ENCODE measurements around the gene EPM2AIP1. TPM values are rescaled to one million over a fixed set of nuclear protein-coding genes. Genes with fewer than 3 reads are reported as not detected.

The EPM2AIP1 gene
- total RNA-seq, 1 experiment from 2014 or later: 7.3 TPM

GRCh38 chr3:36981006-36981405 is 11.9 kb downstream of the EPM2AIP1 start:
- CTCF ChIA-PET: interaction anchor here (0.7 kb wide), 1 partner anchor 226 kb away, joined by 4 read pairs; no protein-coding TSS in a partner anchor

GRCh38 chr3:36973139-36973538 is 19.8 kb downstream of the EPM2AIP1 start:
- H3K36me3 ChIP-seq (ENCODE audit: control insufficient read depth, insufficient read depth, low read length): no peaks in the 10 kb centered on the region
- DNase-seq (ENCODE audit: low read depth, low spot score) (no peak), ATAC-seq (no peak)
- no peaks in the 10 kb centered on the region for H3K4me1 ChIP-seq (ENCODE audit: control insufficient read depth, insufficient read depth, low read length)
- ChIA-PET POLR2A (no interaction called here), CTCF (no interaction called here)
- H3K9me3 ChIP-seq (ENCODE audit: control insufficient read depth, insufficient read depth, low read depth, low read length): no peaks in the 10 kb centered on the region
- no TSS peak for BruUV-seq (replicated peaks)
- TF ChIP-seq SIN3A (IDR thresholded peaks at IDR 0.05; ENCODE audit: borderline replicate concordance, insufficient read depth, low read depth, low read length): no peak
- no peak for TF ChIP-seq CTCF (IDR thresholded peaks at IDR 0.05)
- no peak for TF ChIP-seq TCF7L2 (IDR thresholded peaks at IDR 0.05; ENCODE audit: low read depth, low read length)
- TF ChIP-seq POLR2AphosphoS5 (IDR thresholded peaks at IDR 0.05; ENCODE audit: low read depth, low read length): no peak
- TF ChIP-seq REST (IDR thresholded peaks at IDR 0.05; ENCODE audit: insufficient read depth in 1 of 2, low read depth in 2 of 2, low read length in 1 of 2): no peak
- no peak overlapping the region for H3K27ac ChIP-seq (ENCODE audit: low read length)
- no peak overlapping the region for H3K4me3 ChIP-seq (ENCODE audit: low read depth in 2 of 2, low read length in 2 of 2)
- in situ Hi-C loops (cut with HindIII; ENCODE audit: low pct_unique_long_range_greater_than_20kb, low sequenced_read_pairs): no loop called here
- H3K27me3 ChIP-seq (ENCODE audit: control insufficient read depth, insufficient read depth, low read length): no peaks in the 10 kb centered on the region
- intact Hi-C loops (cut with micrococcal nuclease; ENCODE audit: unreplicated experiment): no loop called here

More at GRCh38 chr3:36981006-36981405, 11.9 kb downstream of the EPM2AIP1 start:
- H3K27me3 ChIP-seq (ENCODE audit: control insufficient read depth, insufficient read depth, low read length): no peaks in the 10 kb centered on the region
- DNase-seq (ENCODE audit: low read depth, low spot score) (no peak), ATAC-seq (no peak)
- in situ Hi-C loops (cut with HindIII; ENCODE audit: low pct_unique_long_range_greater_than_20kb, low sequenced_read_pairs): no loop called here
- no TSS peak for BruUV-seq (replicated peaks)
- H3K4me3 ChIP-seq (ENCODE audit: low read depth in 2 of 2, low read length in 2 of 2): no peak overlapping the region
- H3K27ac ChIP-seq (ENCODE audit: low read length): no peak overlapping the region
- H3K9me3 ChIP-seq (ENCODE audit: control insufficient read depth, insufficient read depth, low read depth, low read length): no peaks in the 10 kb centered on the region
- H3K36me3 ChIP-seq (ENCODE audit: control insufficient read depth, insufficient read depth, low read length): no peaks in the 10 kb centered on the region; the same call in 1 of the 2 replicates
- H3K4me1 ChIP-seq (ENCODE audit: control insufficient read depth, insufficient read depth, low read length): no peaks in the 10 kb centered on the region
- POLR2A ChIA-PET: no interaction called here
- intact Hi-C loops (cut with micrococcal nuclease; ENCODE audit: unreplicated experiment): no loop called here
- TF ChIP-seq POLR2AphosphoS5 (IDR thresholded peaks at IDR 0.05; ENCODE audit: low read depth, low read length) (no peak), SIN3A (IDR thresholded peaks at IDR 0.05; ENCODE audit: borderline replicate concordance, insufficient read depth, low read depth, low read length) (no peak), CTCF (IDR thresholded peaks at IDR 0.05) (no peak), TCF7L2 (IDR thresholded peaks at IDR 0.05; ENCODE audit: low read depth, low read length) (no peak), REST (IDR thresholded peaks at IDR 0.05; ENCODE audit: insufficient read depth in 1 of 2, low read depth in 2 of 2, low read length in 1 of 2) (no peak)

Data from Panc1 (cell line).